HG02840 (cell line): ENCODE measurements around the gene CDK4.
"Not testable (repeated sequence)": the region's sequence is repeated elsewhere in the genome, so short reads cannot be mapped to it uniquely, and the experiment has no call there.

Experiments used
- ATAC-seq: cut with Tn5 transposase; IDR thresholded peaks from one replicate; pipeline ENCODE4 v1.9.1; 2021; ENCODE audit warnings: mild to moderate bottlenecking, moderate library complexity, moderate number of reproducible peaks; ENCODE audit not compliant: unreplicated experiment, low FRiP score

The CDK4 gene

DNA sequence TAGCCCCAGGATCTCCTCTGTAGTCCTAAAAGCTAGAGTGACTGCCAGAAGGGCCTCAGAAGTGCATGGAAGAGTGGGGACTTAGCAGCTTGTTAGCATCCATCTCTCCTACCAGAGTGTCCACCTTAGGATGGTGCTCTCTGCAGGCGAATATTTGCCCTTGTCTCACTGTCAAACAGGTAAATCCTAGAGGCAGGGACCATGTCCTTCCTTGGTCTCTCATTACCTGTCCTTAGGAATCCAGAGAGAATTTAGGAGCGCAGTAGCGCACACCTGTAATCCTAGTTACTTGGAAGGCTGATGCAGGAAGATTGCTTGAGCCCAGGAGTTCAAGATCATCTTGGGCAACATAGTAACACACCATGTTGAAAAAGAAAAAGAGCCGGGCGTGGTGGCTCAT is 35.0 kb downstream of the CDK4 start:
- ATAC-seq = no peak

GRCh38 chr12:57716305-57716704 is 35.8 kb downstream of the CDK4 start:
- ATAC-seq = no peak

- ATAC-seq = no peak
Observed at GRCh38 chr12:57715786-57716185, 36.3 kb downstream of the CDK4 start.

GRCh38 chr12:57715036-57715748 is 36.9 kb downstream of the CDK4 start:
- not testable (repeated sequence) for ATAC-seq

GRCh38 chr12:57713209-57713608 is 38.9 kb downstream of the CDK4 start:
- no peak for ATAC-seq

DNA sequence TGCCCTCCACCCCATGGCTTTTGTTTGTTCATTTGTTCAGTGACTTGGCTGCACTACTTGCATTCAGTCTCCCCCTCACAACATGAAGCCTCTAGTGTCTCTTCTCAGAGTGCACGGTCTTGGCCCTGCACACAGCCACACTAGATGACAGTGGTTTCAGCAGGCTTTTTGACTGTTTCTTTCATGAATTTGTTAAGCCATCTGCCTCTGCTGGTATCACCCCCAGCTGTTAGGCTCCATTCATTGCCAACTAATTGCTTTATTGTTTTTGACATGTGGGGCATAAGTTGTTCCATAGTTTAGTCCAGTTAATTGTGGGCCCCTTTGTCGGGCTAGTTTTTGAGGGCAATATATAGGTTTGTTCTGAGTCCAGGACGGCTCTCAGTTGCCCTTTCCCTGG is 39.4 kb downstream of the CDK4 start:
- no peak for ATAC-seq

DNA sequence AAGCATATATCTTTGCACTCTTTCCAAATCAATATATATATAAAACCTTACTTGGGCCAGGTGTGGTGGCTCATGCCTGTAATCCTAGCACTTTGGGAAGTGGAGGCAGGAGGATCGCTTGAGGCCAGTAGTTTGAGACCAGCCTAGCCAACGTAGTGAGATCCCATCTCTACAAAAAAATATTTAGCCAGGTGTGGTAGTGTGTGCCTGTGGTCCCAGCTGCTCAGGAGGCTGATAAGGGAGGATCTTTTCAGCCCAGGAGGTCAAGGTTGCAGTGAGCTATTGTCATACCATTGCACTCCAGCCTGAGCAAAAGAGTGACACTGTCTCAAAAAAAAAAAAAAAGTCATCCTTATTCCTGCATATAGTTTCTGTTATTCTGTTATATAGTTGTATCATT is 43.8 kb downstream of the CDK4 start:
- ATAC-seq = no peak

GRCh38 chr12:57707250-57707649 is 44.9 kb downstream of the CDK4 start:
- ATAC-seq = no peak

DNA sequence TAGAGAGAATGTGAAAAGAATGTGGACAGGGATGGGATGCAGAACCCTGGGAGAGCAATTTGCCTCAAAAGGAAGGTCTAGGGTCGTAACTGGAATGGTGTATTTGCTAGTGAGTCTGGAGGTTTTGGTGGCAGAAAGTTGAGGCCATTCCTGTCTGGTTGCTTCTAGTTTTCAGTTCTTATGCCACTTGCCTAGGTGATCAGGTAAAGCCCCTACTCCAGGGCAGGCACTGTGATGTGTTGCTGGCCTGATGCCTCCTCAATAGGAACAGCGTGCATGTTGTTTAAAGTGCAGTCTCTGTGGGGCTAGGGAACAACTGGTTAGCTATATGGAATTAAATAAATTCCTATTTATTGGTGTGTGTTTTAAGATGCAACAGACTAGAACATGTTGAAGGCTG is 51.8 kb downstream of the CDK4 start:
- ATAC-seq = no peak

GRCh38 chr12:57698414-57698813 is 53.7 kb downstream of the CDK4 start:
- ATAC-seq = no peak
